Lower leg skin (tissue), 3 donors: Measurements from ENCODE around the gene JPT2.

Experiments
- CTCF ChIP-seq, 3 donors: fragments of 450-650 bp; IDR thresholded peaks; one replicate each; pipeline ENCODE4 v1.5.1; 2016; ENCODE audit warnings: antibody characterized with exemption in 3 of 3, mild to moderate bottlenecking in 3 of 3, moderate library complexity in 2 of 3
- POLR2A ChIP-seq, 2 donors: fragments of 450-650 bp; IDR thresholded peaks; one replicate each; pipeline ENCODE4 v1.6.1; 2016 to 2017; ENCODE audit warnings: antibody characterized with exemption in 2 of 2, mild to moderate bottlenecking in 1 of 2, moderate library complexity in 1 of 2

- TF ChIP-seq CTCF (IDR thresholded peaks at IDR 0.05) (no peak), POLR2A (IDR thresholded peaks at IDR 0.05) (no peak)
Measured at GRCh38 chr16:1715220-1715619, 37.1 kb downstream of the JPT2 start.
